Liver (tissue), 9 donors: Measurements from ENCODE around the gene CD164L2. TPM values are rescaled to one million over a fixed set of nuclear protein-coding genes. Genes with fewer than 3 reads are reported as not detected.

ENCODE experiments used
- DNase-seq: peaks from one replicate; pipeline ENCODE4 v3.0.0-alpha.2; 2017; ENCODE audit warnings: low spot score
- H3K27ac ChIP-seq, 2 donors: one replicate each; pipeline ENCODE4 v1.7.0; 2013; ENCODE audit warnings: inconsistent platforms in 2 of 2, low read length in 2 of 2, control low read depth in 1 of 2, low read depth in 1 of 2, mild to moderate bottlenecking in 1 of 2
- H3K27me3 ChIP-seq, 4 donors: one replicate each; pipeline versions ENCODE4 v1.6.1 to v1.7.0; 2013; ENCODE audit warnings: low read length in 3 of 4, inconsistent platforms in 1 of 4, mild to moderate bottlenecking in 1 of 4, moderate library complexity in 1 of 4; ENCODE audit not compliant: control insufficient read depth in 4 of 4, insufficient read depth in 4 of 4
- H3K36me3 ChIP-seq, 4 donors: one replicate each; pipeline versions ENCODE4 v1.6.1 to v1.7.0; 2013; ENCODE audit warnings: low read length in 3 of 4, mild to moderate bottlenecking in 3 of 4, low read depth in 1 of 4, moderate library complexity in 1 of 4; ENCODE audit not compliant: control insufficient read depth in 4 of 4, insufficient read depth in 3 of 4
- H3K4me1 ChIP-seq, 4 donors: one replicate each; pipeline versions ENCODE4 v1.6.1 to v1.7.0; 2013; ENCODE audit warnings: low read length in 3 of 4, mild to moderate bottlenecking in 3 of 4, moderate library complexity in 1 of 4; ENCODE audit not compliant: control insufficient read depth in 4 of 4, insufficient read depth in 4 of 4
- H3K4me3 ChIP-seq, 3 donors: one replicate each; pipeline versions ENCODE4 v1.6.1 to v1.7.0; 2013; ENCODE audit warnings: low read length in 3 of 3, control low read depth in 1 of 3, low read depth in 1 of 3, mild to moderate bottlenecking in 1 of 3
- H3K9ac ChIP-seq, 2 donors: one replicate each; pipeline ENCODE4 v1.7.0; 2013; ENCODE audit warnings: low read length in 2 of 2, mild to moderate bottlenecking in 2 of 2, moderate library complexity in 2 of 2, control low read depth in 1 of 2, low read depth in 1 of 2
- H3K9me3 ChIP-seq, 4 donors: one replicate each; pipeline versions ENCODE4 v1.6.1 to v1.7.0; 2013; ENCODE audit warnings: low read length in 3 of 4; ENCODE audit not compliant: control insufficient read depth in 4 of 4
- CTCF ChIP-seq: fragments of 150-350 bp; IDR thresholded peaks from 2 replicates; pipeline ENCODE4 v1.5.1; 2017; ENCODE audit warnings: improper control_type of control experiment, low read depth, low read length; ENCODE audit not compliant: missing input control
- EGR1 ChIP-seq, 2 donors: IDR thresholded peaks; 2 replicates each; pipeline ENCODE4 v1.6.1; 2016 to 2018; ENCODE audit warnings: antibody characterized with exemption in 2 of 2, low read depth in 2 of 2
- FOXA1 ChIP-seq: IDR thresholded peaks from 2 replicates; pipeline ENCODE4 v1.6.1; 2016; ENCODE audit warnings: antibody characterized with exemption
- FOXA2 ChIP-seq: IDR thresholded peaks from 2 replicates; pipeline ENCODE4 v1.6.1; 2016; ENCODE audit warnings: antibody characterized with exemption
- GABPA ChIP-seq, 2 donors: IDR thresholded peaks in 1 of 2; conservative IDR thresholded peaks in 1 of 2; 2 replicates each; pipeline ENCODE4 v1.6.1; 2016; ENCODE audit warnings: antibody characterized with exemption in 2 of 2, mild to moderate bottlenecking in 1 of 2, moderate library complexity in 1 of 2
- HNF4A ChIP-seq, 2 donors: conservative IDR thresholded peaks; 2 replicates each; pipeline ENCODE4 v1.6.1; 2016; ENCODE audit warnings: antibody characterized with exemption in 2 of 2, mild to moderate bottlenecking in 2 of 2
- HNF4G ChIP-seq: IDR thresholded peaks from 2 replicates; pipeline ENCODE4 v1.6.1; 2016; ENCODE audit warnings: antibody characterized with exemption
- JUND ChIP-seq, 2 donors: IDR thresholded peaks; 2 replicates each; pipeline ENCODE4 v1.6.1; 2016; ENCODE audit warnings: antibody characterized with exemption in 2 of 2
- MAX ChIP-seq: IDR thresholded peaks from 2 replicates; pipeline ENCODE4 v1.6.1; 2016; ENCODE audit warnings: antibody characterized with exemption
- NR2F2 ChIP-seq: IDR thresholded peaks from 2 replicates; pipeline ENCODE4 v1.6.1; 2016; ENCODE audit warnings: antibody characterized with exemption
- RAD21 ChIP-seq, 2 donors: IDR thresholded peaks; 2 replicates each; pipeline ENCODE4 v1.6.1; 2016; ENCODE audit warnings: antibody characterized with exemption in 2 of 2, mild to moderate bottlenecking in 2 of 2
- RXRA ChIP-seq, 2 donors: IDR thresholded peaks; 2 replicates each; pipeline ENCODE4 v1.6.1; 2017 to 2018; ENCODE audit warnings: antibody characterized with exemption in 2 of 2, mild to moderate bottlenecking in 1 of 2
- SP1 ChIP-seq: IDR thresholded peaks from 2 replicates; pipeline ENCODE4 v1.6.1; 2018; ENCODE audit warnings: antibody characterized with exemption, mild to moderate bottlenecking
- TAF1 ChIP-seq: conservative IDR thresholded peaks from 2 replicates; pipeline ENCODE4 v1.6.1; 2016; ENCODE audit warnings: antibody characterized with exemption, mild to moderate bottlenecking
- YY1 ChIP-seq: IDR thresholded peaks from 2 replicates; pipeline ENCODE4 v1.6.1; 2016; ENCODE audit warnings: antibody characterized with exemption, mild to moderate bottlenecking
- ZBTB33 ChIP-seq: IDR thresholded peaks from 2 replicates; pipeline ENCODE4 v1.6.1; 2016; ENCODE audit warnings: antibody characterized with exemption
- WGBS: extraction: QIAGEN DNeasy Blood & Tissue Kit; methylation state at CpG from one replicate; pipeline ENCODE4 v1.1.7; 2013; 5-methylcytosine and 5-hydroxymethylcytosine counted together
- polyA plus RNA-seq, 2 donors: library from polyadenylated mRNA; stranded (reverse) in 1 of 2; unstranded in 1 of 2; fragments of 200-250 nt in 1 of 2; fragments of >200 nt in 1 of 2; fragmentation: Nextera tagmentation in 1 of 2; extraction: Ambion mirVana in 1 of 2; gene quantifications; one replicate each; pipeline versions ENCODE4 v1.2.1 to v1.2.3, GENCODE V29; 2013 to 2015
- total RNA-seq, 2 donors: library from RNA; depleted of rRNA; stranded (reverse); fragments of >200 nt; gene quantifications; one replicate each; pipeline ENCODE4 v1.2.3, GENCODE V29; 2014
- TF ChIP-seq, protein P1 (sequence below): IDR thresholded peaks from 2 replicates; pipeline ENCODE4 v1.6.1; 2016; ENCODE audit warnings: antibody characterized with exemption
- TF ChIP-seq, protein P2 (sequence below): IDR thresholded peaks from 2 replicates; pipeline ENCODE4 v1.6.1; 2016; ENCODE audit warnings: antibody characterized with exemption, mild to moderate bottlenecking
- donor health status: healthy.
- donor health status: healthy.
- donor health status: healthy.
- donor health status: healthy.
- donor health status: healthy.

The CD164L2 gene
- total and polyA plus RNA-seq, 4 donors, result not detected

- no peaks in the 10 kb centered on the region for H3K4me1 ChIP-seq
- 58% methylated on average over 5 of the region's 5 CpGs for WGBS
- H3K4me3 ChIP-seq, result no peak overlapping the region
- no peak overlapping the region for H3K27ac ChIP-seq
- no peaks in the 10 kb centered on the region for H3K9me3 ChIP-seq
- TF ChIP-seq MAX (no peak), YY1 (no peak), SP1 (no peak), JUND (IDR thresholded peaks at IDR 0.05) (no peak), NR2F2 (no peak), FOXA1 (no peak), RAD21 (IDR thresholded peaks at IDR 0.05) (no peak)
- TF ChIP-seq, protein P1, sequence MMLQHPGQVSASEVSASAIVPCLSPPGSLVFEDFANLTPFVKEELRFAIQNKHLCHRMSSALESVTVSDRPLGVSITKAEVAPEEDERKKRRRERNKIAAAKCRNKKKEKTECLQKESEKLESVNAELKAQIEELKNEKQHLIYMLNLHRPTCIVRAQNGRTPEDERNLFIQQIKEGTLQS, result no peak
- TF ChIP-seq, protein P2, sequence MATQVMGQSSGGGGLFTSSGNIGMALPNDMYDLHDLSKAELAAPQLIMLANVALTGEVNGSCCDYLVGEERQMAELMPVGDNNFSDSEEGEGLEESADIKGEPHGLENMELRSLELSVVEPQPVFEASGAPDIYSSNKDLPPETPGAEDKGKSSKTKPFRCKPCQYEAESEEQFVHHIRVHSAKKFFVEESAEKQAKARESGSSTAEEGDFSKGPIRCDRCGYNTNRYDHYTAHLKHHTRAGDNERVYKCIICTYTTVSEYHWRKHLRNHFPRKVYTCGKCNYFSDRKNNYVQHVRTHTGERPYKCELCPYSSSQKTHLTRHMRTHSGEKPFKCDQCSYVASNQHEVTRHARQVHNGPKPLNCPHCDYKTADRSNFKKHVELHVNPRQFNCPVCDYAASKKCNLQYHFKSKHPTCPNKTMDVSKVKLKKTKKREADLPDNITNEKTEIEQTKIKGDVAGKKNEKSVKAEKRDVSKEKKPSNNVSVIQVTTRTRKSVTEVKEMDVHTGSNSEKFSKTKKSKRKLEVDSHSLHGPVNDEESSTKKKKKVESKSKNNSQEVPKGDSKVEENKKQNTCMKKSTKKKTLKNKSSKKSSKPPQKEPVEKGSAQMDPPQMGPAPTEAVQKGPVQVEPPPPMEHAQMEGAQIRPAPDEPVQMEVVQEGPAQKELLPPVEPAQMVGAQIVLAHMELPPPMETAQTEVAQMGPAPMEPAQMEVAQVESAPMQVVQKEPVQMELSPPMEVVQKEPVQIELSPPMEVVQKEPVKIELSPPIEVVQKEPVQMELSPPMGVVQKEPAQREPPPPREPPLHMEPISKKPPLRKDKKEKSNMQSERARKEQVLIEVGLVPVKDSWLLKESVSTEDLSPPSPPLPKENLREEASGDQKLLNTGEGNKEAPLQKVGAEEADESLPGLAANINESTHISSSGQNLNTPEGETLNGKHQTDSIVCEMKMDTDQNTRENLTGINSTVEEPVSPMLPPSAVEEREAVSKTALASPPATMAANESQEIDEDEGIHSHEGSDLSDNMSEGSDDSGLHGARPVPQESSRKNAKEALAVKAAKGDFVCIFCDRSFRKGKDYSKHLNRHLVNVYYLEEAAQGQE, result no peak
- no peak overlapping the region for H3K9ac ChIP-seq
- no peaks in the 10 kb centered on the region for H3K27me3 ChIP-seq
- peaks cover 4 to 22% (median 16%) of the 10 kb centered on the region in 4 donors for H3K36me3 ChIP-seq
- DNase-seq, result no peak
Measured at GRCh38 chr1:27339213-27339612, 43.9 kb downstream of the CD164L2 start.

- no peak overlapping the region for H3K4me3 ChIP-seq
- no peak overlapping the region for H3K9ac ChIP-seq
- no peak overlapping the region for H3K27ac ChIP-seq
- DNase-seq, result no peak
- no peaks in the 10 kb centered on the region for H3K9me3 ChIP-seq
- peaks cover 5 to 26% (median 19%) of the 10 kb centered on the region in 4 donors for H3K36me3 ChIP-seq
- TF ChIP-seq SP1 (no peak), RXRA (IDR thresholded peaks at IDR 0.05) (no peak), TAF1 (no peak), CTCF (no peak), YY1 (no peak), RAD21 (IDR thresholded peaks at IDR 0.05) (no peak), FOXA1 (no peak), HNF4G (no peak), HNF4A (conservative IDR thresholded peaks at IDR 0.05) (no peak), FOXA2 (no peak), GABPA (IDR thresholded peaks at IDR 0.05 in 1 of 2, conservative IDR thresholded peaks at IDR 0.05 in 1 of 2) (no peak), ZBTB33 (no peak), JUND (IDR thresholded peaks at IDR 0.05) (no peak), MAX (no peak), NR2F2 (no peak), EGR1 (IDR thresholded peaks at IDR 0.05; ENCODE audit: low read depth in 2 of 2) (no peak)
- TF ChIP-seq, protein P1, result no peak
- TF ChIP-seq, protein P2, result no peak
- H3K27me3 ChIP-seq, result no peaks in the 10 kb centered on the region
- no peaks in the 10 kb centered on the region for H3K4me1 ChIP-seq
- 96% methylated on average over 6 of the region's 6 CpGs for WGBS
Measured at GRCh38 chr1:27338751-27339150, 44.4 kb downstream of the CD164L2 start.
